ENCODE measurements around the gene GFRAL.

The GFRAL gene

DNA sequence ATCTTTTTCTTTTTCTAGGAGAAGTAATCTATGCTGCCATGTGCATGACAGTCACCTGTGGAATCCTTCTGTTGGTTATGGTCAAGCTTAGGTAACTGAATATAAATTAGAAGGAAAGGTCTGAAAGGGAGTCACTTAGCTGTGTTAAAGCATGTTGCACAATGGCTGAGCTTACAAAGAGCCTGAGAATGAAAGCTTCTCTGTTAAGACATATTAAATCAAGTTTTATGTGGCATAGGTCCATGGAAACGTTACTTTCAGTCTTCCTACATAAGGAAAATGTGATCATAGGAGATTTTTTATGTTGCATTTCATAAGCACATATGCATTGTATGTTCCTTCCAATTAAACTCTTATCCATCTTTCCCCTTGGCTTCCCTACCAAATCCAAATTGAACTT lies 72.1 kb downstream of the GFRAL start:
- H3K9me3 Mint-ChIP-seq: no peaks in the 10 kb centered on the region
- TF ChIP-seq, protein P1, sequence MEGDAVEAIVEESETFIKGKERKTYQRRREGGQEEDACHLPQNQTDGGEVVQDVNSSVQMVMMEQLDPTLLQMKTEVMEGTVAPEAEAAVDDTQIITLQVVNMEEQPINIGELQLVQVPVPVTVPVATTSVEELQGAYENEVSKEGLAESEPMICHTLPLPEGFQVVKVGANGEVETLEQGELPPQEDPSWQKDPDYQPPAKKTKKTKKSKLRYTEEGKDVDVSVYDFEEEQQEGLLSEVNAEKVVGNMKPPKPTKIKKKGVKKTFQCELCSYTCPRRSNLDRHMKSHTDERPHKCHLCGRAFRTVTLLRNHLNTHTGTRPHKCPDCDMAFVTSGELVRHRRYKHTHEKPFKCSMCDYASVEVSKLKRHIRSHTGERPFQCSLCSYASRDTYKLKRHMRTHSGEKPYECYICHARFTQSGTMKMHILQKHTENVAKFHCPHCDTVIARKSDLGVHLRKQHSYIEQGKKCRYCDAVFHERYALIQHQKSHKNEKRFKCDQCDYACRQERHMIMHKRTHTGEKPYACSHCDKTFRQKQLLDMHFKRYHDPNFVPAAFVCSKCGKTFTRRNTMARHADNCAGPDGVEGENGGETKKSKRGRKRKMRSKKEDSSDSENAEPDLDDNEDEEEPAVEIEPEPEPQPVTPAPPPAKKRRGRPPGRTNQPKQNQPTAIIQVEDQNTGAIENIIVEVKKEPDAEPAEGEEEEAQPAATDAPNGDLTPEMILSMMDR (IDR thresholded peaks at IDR 0.05; ENCODE audit: unreplicated experiment in 3 of 3): no peak
- H3K27ac Mint-ChIP-seq: no peak overlapping the region
- no peak overlapping the region for H3K4me3 Mint-ChIP-seq
- H3K4me1 Mint-ChIP-seq: peaks cover 21% of the 10 kb centered on the region
- H3K36me3 Mint-ChIP-seq (ENCODE audit: low read depth): no peaks in the 10 kb centered on the region
- H3K27me3 Mint-ChIP-seq (ENCODE audit: low read depth): no peaks in the 10 kb centered on the region

DNA sequence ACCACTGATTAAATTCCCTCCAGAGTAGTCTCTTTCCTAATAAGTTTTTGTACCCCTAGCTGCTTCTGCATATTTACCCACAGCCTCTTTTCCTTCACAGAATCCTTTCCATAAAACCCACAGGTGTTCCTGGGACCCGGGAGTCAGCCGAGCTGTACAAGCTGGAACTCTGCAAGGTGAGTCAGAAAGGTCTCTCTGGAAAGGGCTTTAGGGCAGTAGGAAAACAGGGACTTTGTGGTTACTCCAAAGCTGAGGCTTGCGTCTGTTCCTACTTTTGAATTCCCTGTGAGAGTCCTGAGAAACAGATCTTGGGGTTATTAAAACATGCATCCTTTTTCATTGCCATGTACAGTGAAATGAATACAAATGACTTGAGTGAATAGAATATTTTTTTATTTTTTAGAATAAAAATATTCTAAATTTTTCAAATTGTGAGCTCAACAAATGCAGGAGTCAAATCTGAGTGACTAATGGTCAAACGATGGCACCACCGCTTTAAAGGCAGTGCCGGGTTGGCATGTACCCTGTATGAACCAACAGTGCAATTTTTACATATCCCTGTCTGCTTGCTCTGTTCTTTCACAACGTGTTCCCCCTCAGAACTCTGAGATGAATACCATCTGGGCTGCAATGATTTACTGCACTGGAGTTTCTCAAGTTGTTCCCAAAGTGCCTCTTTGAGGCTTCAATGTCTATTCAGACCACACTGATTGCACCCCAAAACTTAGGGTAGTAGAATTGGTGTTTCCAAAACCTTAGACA lies 78.4 kb downstream of the GFRAL start:
- Mint-ChIP-seq H3K4me1 (peaks cover 6% of the 10 kb centered on the region), H3K9me3 (no peaks in the 10 kb centered on the region), H3K36me3 (ENCODE audit: low read depth) (no peaks in the 10 kb centered on the region), H3K27me3 (ENCODE audit: low read depth) (no peaks in the 10 kb centered on the region), H3K4me3 (no peak overlapping the region), H3K27ac (peak overlapping the region in 1 of 3 experiments; percentile 38)
- TF ChIP-seq, protein P1 (IDR thresholded peaks at IDR 0.05; ENCODE audit: unreplicated experiment in 3 of 3): no peak

GRCh38 chr6:55410674-55411073 lies 83.4 kb downstream of the GFRAL start:
- TF ChIP-seq, protein P1 (IDR thresholded peaks at IDR 0.05; ENCODE audit: unreplicated experiment in 3 of 3): no peak
- H3K9me3 Mint-ChIP-seq: peaks cover 4% of the 10 kb centered on the region
- no peak overlapping the region for H3K27ac Mint-ChIP-seq
- no peaks in the 10 kb centered on the region for H3K4me1 Mint-ChIP-seq
- no peaks in the 10 kb centered on the region for H3K27me3 Mint-ChIP-seq (ENCODE audit: low read depth)
- H3K4me3 Mint-ChIP-seq: no peak overlapping the region
- H3K36me3 Mint-ChIP-seq (ENCODE audit: low read depth): no peaks in the 10 kb centered on the region

- no peaks in the 10 kb centered on the region for H3K9me3 Mint-ChIP-seq
- no peak overlapping the region for H3K27ac Mint-ChIP-seq
- H3K4me3 Mint-ChIP-seq: no peak overlapping the region
- TF ChIP-seq, protein P1 (IDR thresholded peaks at IDR 0.05; ENCODE audit: unreplicated experiment in 3 of 3): no peak
- no peaks in the 10 kb centered on the region for H3K27me3 Mint-ChIP-seq (ENCODE audit: low read depth)
- H3K4me1 Mint-ChIP-seq: no peaks in the 10 kb centered on the region
- no peaks in the 10 kb centered on the region for H3K36me3 Mint-ChIP-seq (ENCODE audit: low read depth)
Measured at GRCh38 chr6:55423933-55424332, 96.7 kb downstream of the GFRAL start.

GRCh38 chr6:55433446-55434130 lies 106.3 kb downstream of the GFRAL start:
- no peaks in the 10 kb centered on the region for H3K9me3 Mint-ChIP-seq
- no peaks in the 10 kb centered on the region for H3K27me3 Mint-ChIP-seq (ENCODE audit: low read depth)
- TF ChIP-seq, protein P1 (IDR thresholded peaks at IDR 0.05; ENCODE audit: unreplicated experiment in 3 of 3): no peak
- H3K27ac Mint-ChIP-seq: no peak overlapping the region
- no peaks in the 10 kb centered on the region for H3K4me1 Mint-ChIP-seq
- H3K36me3 Mint-ChIP-seq (ENCODE audit: low read depth): no peaks in the 10 kb centered on the region
- no peak overlapping the region for H3K4me3 Mint-ChIP-seq

Measured in nephron (organoid).